ENCODE measurements around the gene ALK. TPM values are rescaled to one million over a fixed set of nuclear protein-coding genes. Genes with fewer than 3 reads are reported as not detected.

The ALK gene
- total and polyA plus RNA-seq, 2 donors (not counting 1 experiment from before 2014, with no cell fraction given), result not detected

GRCh38 chr2:29246383-29247300, 674.7 kb downstream of the ALK start:
- no peaks in the 10 kb centered on the region for H3K36me3 ChIP-seq (replicated peaks in 1 of 2; ENCODE audit: control extremely low read depth in 1 of 2, control insufficient read depth in 1 of 2, extremely low read depth in 1 of 2, insufficient read depth in 2 of 2, low read length in 1 of 2)
- ATAC-seq (ENCODE audit: low read depth), result no peak
- H3K27me3 ChIP-seq (replicated peaks in 1 of 4; ENCODE audit: control extremely low read depth in 1 of 4, control insufficient read depth in 3 of 4, insufficient read depth in 4 of 4, low read length in 3 of 4), result no peaks in the 10 kb centered on the region
- Mint-ChIP-seq H3K27ac (no peak overlapping the region), H3K4me3 (no peak overlapping the region), H3K27me3 (no peaks in the 10 kb centered on the region), H3K4me1 (peaks cover 15% of the 10 kb centered on the region), H3K9me3 (ENCODE audit: insufficient read depth) (no peaks in the 10 kb centered on the region)
- H3K4me1 ChIP-seq (ENCODE audit: control insufficient read depth in 2 of 2, insufficient read depth in 2 of 2, low read length in 2 of 2), result peaks cover 0 to 15% of the 10 kb centered on the region in 2 donors
- H3K9me3 ChIP-seq (ENCODE audit: control extremely low read depth in 1 of 3, control insufficient read depth in 2 of 3, insufficient read depth in 1 of 3, low read length in 2 of 3), result peaks cover 0 to 12% (median 0%) of the 10 kb centered on the region in 3 donors
- no peaks in the 10 kb centered on the region for H4K20me1 ChIP-seq (ENCODE audit: control insufficient read depth, insufficient read depth, low read length, poor library complexity, severe bottlenecking)
- H3K9ac ChIP-seq (ENCODE audit: low read length), result no peak overlapping the region
- H3K79me2 ChIP-seq (ENCODE audit: control insufficient read depth, insufficient read depth, low read length), result no peaks in the 10 kb centered on the region
- TF ChIP-seq EZH2 (IDR thresholded peaks at IDR 0.05; ENCODE audit: borderline replicate concordance, insufficient read depth, low read depth, low read length, poor library complexity, severe bottlenecking) (no peak), CTCF (IDR thresholded peaks at IDR 0.05) (no peak)
- no peak for DNase-seq
- H3K27ac ChIP-seq (ENCODE audit: low read length in 2 of 2), result no peak overlapping the region
- intact Hi-C loops (cut with micrococcal nuclease), result no loop called here
- H3K4me3 ChIP-seq (ENCODE audit: control extremely low read depth in 1 of 5, extremely low read depth in 1 of 5, insufficient read depth in 1 of 5, low read depth in 2 of 5, low read length in 4 of 5), result no peak overlapping the region
- no peak overlapping the region for H3K4me2 ChIP-seq (replicated peaks; ENCODE audit: low read depth, low read length, poor library complexity, severe bottlenecking)
- WGBS (ENCODE audit: insufficient coverage), result 96% methylated on average over 36 of the region's 36 CpGs
- ChIA-PET CTCF (no interaction called here), POLR2A (no interaction called here)
- H2AFZ ChIP-seq (ENCODE audit: insufficient read depth, low read depth, low read length, poor library complexity, severe bottlenecking), result no peak overlapping the region

DNA sequence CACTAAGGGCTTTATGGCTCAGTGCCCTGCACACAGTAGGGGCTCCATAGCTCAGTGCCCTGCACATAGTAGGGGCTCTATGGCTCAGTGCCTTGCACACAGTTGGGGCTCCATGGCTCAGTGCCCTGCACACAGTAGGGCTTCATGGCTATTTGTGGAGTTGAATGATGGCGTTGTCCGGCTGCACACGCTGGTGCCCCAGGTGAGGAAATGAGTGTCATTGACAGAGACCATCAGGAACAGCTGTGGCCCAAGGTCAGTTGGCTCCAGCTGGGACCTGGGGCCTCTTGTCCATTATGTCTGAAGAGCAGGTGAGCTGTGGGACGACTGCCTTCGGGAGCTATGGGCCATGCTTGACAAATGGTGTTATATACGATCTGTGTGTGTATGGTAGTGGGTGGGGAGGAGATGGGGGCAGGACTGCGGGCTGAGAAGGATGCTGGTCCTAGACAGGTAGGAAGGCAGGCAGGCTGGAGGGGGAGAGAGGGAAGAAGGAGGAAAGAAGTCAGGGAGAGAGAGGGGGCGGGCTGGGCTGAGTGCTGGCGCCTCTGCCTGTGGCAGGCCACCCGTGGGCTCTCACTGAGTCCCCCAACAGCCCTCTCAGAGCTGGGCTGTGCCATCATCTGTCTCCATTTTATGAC, 675.5 kb downstream of the ALK start:
- no peak for ATAC-seq (ENCODE audit: low read depth)
- no peak for TF ChIP-seq EZH2 (IDR thresholded peaks at IDR 0.05; ENCODE audit: borderline replicate concordance, insufficient read depth, low read depth, low read length, poor library complexity, severe bottlenecking)
- no peak for TF ChIP-seq CTCF (IDR thresholded peaks at IDR 0.05)
- no peak overlapping the region for H3K27ac ChIP-seq (ENCODE audit: low read length in 2 of 2)
- no peak for DNase-seq
- no peaks in the 10 kb centered on the region for H3K79me2 ChIP-seq (ENCODE audit: control insufficient read depth, insufficient read depth, low read length)
- no peak overlapping the region for H3K4me2 ChIP-seq (replicated peaks; ENCODE audit: low read depth, low read length, poor library complexity, severe bottlenecking)
- Mint-ChIP-seq H3K27me3 (no peaks in the 10 kb centered on the region), H3K9me3 (ENCODE audit: insufficient read depth) (no peaks in the 10 kb centered on the region), H3K4me3 (no peak overlapping the region), H3K4me1 (peaks cover 20% of the 10 kb centered on the region), H3K27ac (peak overlapping the region; percentile 73)
- H3K9ac ChIP-seq (ENCODE audit: low read length), result no peak overlapping the region
- H3K9me3 ChIP-seq (ENCODE audit: control extremely low read depth in 1 of 3, control insufficient read depth in 2 of 3, insufficient read depth in 1 of 3, low read length in 2 of 3), result peaks cover 0 to 10% (median 0%) of the 10 kb centered on the region in 3 donors
- no peaks in the 10 kb centered on the region for H3K36me3 ChIP-seq (replicated peaks in 1 of 2; ENCODE audit: control extremely low read depth in 1 of 2, control insufficient read depth in 1 of 2, extremely low read depth in 1 of 2, insufficient read depth in 2 of 2, low read length in 1 of 2)
- H3K4me1 ChIP-seq (ENCODE audit: control insufficient read depth in 2 of 2, insufficient read depth in 2 of 2, low read length in 2 of 2), result peaks cover 0 to 15% of the 10 kb centered on the region in 2 donors
- no peaks in the 10 kb centered on the region for H4K20me1 ChIP-seq (ENCODE audit: control insufficient read depth, insufficient read depth, low read length, poor library complexity, severe bottlenecking)
- intact Hi-C loops (cut with micrococcal nuclease), result no loop called here
- CTCF ChIA-PET, result no interaction called here
- H3K4me3 ChIP-seq (ENCODE audit: control extremely low read depth in 1 of 5, extremely low read depth in 1 of 5, insufficient read depth in 1 of 5, low read depth in 2 of 5, low read length in 4 of 5), result no peak overlapping the region
- WGBS (ENCODE audit: insufficient coverage), result 88% methylated on average over 10 of the region's 10 CpGs
- no peak overlapping the region for H2AFZ ChIP-seq (ENCODE audit: insufficient read depth, low read depth, low read length, poor library complexity, severe bottlenecking)
- POLR2A ChIA-PET, result no interaction called here
- no peaks in the 10 kb centered on the region for H3K27me3 ChIP-seq (replicated peaks in 1 of 4; ENCODE audit: control extremely low read depth in 1 of 4, control insufficient read depth in 3 of 4, insufficient read depth in 4 of 4, low read length in 3 of 4)
